Uterus (tissue), 2 donors: ENCODE results near the gene PHLDB3.

Experiments used
- POLR2A ChIP-seq, 2 donors: fragments of 450-650 bp; IDR thresholded peaks; one replicate each; pipeline ENCODE4 v1.6.1; 2016; ENCODE audit warnings: antibody characterized with exemption in 2 of 2, mild to moderate bottlenecking in 1 of 2, moderate library complexity in 1 of 2
- TF ChIP-seq, protein P1 (sequence below), 4 experiments: fragments of 200-600 bp in 2 of 4; fragments of 450-650 bp in 2 of 4; sonication (generic) in 2 of 4; IDR thresholded peaks; one replicate each; pipeline ENCODE4 v1.5.1; 2016 to 2019; ENCODE audit warnings: antibody characterized with exemption in 4 of 4, mild to moderate bottlenecking in 2 of 4, moderate library complexity in 1 of 4

DNA sequence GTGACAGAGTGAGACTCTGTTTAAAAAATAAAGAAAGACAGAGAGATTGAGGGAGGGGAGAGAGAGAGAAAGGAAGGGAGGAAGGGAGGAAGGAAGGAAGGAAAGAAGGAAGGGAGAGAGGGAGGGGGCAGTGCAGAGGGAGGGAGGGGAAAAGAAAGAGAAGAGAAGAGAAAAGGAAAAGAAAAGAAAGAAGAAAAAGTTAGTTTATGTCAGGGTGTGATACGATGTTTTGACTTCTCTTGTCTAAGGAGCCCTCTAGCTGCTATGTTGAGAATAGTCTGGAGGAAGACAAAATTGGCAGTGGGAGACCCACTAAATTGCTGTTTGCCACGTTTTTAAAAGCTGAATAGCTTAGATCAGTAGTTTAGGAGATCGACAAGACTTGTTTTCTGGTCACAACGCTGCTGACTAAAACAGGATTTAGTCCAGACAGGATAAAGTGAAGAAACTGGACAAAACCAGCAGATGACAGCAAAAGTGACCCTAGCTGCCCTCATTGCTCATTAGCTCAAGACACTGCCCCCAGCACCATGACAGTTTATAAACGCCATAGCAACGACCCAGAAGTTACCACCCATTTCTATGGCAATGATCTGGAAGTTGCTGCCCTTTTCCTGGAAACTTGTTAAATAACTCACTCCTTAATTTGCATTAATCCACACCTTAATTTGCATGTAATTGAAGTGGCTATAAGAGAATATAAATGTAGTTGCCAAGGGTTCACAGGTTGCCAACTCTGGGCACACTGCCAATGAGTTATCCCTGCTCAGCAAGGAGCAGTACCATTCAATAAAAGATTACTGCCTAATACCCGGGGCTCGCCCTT, 78.8 kb downstream of the PHLDB3 start:
- TF ChIP-seq, protein P1, sequence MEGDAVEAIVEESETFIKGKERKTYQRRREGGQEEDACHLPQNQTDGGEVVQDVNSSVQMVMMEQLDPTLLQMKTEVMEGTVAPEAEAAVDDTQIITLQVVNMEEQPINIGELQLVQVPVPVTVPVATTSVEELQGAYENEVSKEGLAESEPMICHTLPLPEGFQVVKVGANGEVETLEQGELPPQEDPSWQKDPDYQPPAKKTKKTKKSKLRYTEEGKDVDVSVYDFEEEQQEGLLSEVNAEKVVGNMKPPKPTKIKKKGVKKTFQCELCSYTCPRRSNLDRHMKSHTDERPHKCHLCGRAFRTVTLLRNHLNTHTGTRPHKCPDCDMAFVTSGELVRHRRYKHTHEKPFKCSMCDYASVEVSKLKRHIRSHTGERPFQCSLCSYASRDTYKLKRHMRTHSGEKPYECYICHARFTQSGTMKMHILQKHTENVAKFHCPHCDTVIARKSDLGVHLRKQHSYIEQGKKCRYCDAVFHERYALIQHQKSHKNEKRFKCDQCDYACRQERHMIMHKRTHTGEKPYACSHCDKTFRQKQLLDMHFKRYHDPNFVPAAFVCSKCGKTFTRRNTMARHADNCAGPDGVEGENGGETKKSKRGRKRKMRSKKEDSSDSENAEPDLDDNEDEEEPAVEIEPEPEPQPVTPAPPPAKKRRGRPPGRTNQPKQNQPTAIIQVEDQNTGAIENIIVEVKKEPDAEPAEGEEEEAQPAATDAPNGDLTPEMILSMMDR (IDR thresholded peaks at IDR 0.05), result no peak
- TF ChIP-seq POLR2A (IDR thresholded peaks at IDR 0.05), result no peak
